ENCODE data around the gene FRS3.

The FRS3 gene

GRCh38 chr6:41741625-41742490, 37.8 kb downstream of the FRS3 start:
- no peak for DNase-seq (ENCODE audit: low read depth in 2 of 2)

GRCh38 chr6:41740366-41741162, 39.1 kb downstream of the FRS3 start:
- no peak for DNase-seq (ENCODE audit: low read depth in 2 of 2)

DNA sequence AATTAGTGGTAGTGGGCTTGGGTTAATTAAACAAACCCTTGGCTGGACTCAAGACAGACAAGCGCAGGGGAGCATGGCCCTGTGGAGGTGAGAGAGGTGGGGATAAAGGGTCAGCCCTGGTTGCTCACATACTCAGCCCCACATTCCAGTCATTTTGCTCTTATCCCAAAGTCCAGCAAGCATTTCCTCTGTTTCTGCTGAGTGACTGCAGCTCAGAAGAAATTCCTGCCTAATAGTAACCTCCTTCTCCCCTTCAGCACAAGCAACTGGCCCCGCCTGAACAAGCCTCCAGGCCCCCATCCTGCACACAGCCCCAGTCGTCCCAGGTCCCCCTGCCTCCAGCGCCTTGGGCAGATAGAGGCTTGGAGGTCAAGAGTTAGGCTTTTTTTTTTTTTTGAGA, 40.7 kb downstream of the FRS3 start:
- DNase-seq (ENCODE audit: low read depth in 2 of 2) = no peak

- DNase-seq (ENCODE audit: low read depth in 2 of 2) = no peak
These were observed 42.0 kb downstream of the FRS3 start for GRCh38 chr6:41737591-41738130.

DNA sequence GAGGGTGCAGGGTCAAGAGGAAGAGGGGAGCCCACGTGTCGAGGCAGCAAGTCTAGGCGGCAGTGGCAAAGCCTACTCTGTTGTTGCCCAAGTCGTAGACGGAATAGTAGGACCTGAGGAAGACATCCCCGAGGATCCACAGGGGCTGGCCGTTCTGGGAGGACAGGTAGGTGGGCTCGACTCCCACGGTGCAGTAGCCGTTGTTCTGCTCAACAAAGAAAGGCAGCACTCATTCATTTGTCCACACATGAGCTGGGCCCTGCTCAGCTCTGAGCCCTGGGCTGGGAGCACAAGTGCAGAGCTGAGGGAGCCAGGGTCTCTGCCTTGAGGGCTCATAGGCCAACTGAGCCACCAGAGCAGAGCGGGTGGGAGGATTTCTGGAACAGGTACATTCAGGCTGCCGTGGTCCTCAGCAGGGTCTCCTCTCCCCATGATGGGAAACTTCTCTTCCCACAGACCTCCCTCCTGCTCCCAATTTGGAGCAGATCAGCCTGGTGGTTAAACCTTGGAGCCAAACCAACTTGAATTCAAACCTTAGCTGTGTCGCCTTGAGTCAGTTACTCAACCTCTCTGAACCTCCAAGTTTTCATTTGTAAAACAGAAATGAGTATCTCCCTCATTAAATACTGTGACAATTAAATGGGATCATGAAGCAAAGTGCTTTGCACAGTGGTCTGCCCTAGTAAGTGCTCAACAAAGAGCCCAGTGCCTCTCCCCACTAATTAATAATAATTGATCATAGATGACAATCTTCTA, 42.7 kb downstream of the FRS3 start:
- no peak for DNase-seq (ENCODE audit: low read depth in 2 of 2)

DNA sequence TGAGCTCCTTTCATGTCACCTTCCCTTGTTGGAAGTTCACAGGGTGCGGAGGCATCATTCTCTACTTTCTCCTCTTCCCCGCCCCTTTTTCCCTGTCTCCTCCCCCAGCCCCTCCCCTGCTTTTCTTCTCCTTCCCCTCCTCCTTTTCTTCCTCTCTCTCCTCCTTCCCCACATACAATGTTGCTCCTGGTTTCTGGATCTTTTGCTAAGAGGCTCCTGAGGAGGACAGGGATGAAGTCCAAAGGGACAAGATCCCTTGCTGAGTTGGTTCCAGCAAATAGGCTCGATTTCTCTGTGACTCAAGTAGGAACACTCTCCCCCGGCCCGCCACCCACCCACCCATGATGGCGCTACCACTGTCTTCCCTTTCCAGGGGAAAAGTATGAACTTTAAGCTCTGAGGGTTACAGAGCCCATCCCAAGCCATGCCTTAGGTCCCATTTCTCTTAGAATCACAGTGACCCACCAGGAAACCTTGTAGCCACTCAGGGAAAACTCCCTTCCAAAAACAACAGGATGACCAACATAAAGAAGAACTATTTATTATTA, 43.4 kb downstream of the FRS3 start:
- DNase-seq (ENCODE audit: low read depth in 2 of 2) = no peak

GRCh38 chr6:41735427-41736185, 44.1 kb downstream of the FRS3 start, which contains the start of gene TFEB:
TFEB (minus strand) TSS chr6:41735608; CDS start chr6:41691213, 44,395 bp downstream.
- peak; percentile 71 to 72 for DNase-seq (ENCODE audit: low read depth in 2 of 2)

DNA sequence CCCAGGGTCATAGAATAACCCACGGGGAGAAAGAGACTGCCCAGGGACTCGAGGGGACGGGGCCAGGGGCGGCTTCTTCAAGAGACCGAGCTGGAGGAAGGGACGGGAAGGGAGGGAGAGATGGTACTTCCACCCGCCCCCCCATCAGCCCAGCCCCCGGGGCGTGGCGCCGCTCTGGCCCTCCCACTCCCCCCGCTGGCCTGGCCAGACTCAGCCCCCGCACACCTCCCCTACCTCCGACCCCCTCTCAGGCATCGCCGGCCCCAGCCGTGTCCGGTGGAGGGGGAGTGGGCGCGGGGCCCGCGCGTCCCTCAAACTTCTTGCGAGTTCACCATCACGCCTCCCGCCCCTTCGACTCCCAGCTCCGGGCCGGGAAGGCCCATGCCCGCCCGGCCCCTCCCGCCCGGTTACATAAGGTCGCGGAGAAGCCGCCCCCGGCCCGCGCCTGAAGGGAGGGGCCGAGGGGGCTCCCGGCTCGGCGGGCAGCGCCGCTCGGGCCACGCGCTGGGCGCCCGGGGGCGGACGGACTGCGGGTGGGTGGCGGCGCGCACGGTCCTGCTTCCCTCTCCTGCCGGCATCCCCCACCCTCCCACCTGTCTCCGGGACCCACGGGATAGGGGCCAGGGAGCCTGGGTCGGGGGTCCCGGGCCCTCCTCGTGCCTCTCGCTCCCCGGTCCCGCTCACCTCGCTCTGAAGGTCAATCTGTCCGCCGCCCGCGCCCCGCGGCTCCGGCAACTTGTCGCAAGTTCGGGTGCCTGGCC, 44.9 kb downstream of the FRS3 start:
- DNase-seq (ENCODE audit: low read depth in 2 of 2) = peak in 1 of 2 experiments; percentile 30

DNA sequence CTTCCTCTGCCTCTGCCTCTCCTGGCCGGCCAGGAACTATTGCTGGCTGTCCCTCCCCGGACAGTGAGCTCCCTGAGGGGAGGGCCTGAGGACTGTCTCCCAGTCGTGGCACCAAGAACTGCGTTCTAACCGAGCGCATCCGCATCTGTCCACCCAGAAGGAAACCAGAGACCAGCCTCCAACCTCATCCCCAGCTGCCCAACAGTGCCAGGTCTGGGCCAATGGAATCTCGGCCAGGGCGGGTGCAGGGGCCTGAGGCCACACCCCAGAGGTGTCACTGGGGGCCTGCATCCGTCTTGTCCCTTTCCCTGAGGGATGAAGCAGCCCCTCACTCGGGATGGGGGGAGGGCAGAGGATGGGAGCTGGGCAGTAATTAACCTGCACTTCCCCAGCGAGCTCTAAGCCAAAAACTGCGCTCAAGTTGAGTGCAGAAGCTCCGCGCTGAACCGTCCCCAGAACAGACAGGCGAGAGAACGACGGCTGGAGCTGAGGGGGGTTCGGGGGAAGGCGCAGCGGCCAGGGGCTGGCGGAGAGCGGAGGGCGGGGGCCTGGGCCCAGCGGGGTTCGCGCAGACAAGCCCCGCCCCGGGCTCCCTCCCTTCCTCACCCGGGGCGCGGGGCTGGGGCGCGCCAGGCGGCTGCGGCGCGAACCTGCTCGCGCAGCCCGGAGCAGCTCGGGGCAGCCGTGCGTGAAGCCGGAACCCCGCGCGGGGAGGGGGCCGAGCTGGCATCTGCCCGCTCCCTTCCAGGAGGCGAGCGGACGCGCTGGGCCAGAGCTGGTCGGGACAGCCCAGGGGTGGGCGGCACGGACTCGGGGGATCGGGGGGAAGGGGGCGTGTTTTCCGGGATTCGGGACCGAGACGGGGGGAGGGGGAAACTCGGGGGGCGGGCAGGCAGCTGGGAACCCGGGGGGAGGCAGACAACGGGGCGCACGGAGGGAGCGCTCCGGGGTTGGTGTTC, 45.7 kb downstream of the FRS3 start:
- DNase-seq (ENCODE audit: low read depth in 2 of 2) = peak; percentile 31 to 33

DNA sequence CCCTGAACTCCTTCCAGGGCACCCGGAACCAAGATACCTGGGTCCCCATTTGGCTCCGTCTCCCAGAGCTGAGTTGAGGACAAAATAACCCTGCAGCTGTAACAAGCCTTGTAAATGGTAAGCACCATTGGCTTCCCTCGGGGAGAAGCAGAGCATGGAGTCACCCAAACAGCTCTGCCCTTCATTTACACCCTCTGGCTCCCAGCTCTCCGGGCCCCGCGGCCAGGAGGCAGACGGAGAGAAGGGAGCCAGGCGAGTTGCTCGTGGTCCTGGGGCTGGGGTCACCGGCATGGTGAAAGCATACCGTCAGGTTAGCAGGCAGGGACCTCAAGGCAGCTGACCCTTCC, 46.4 kb downstream of the FRS3 start:
- no peak for DNase-seq (ENCODE audit: low read depth in 2 of 2)

DNA sequence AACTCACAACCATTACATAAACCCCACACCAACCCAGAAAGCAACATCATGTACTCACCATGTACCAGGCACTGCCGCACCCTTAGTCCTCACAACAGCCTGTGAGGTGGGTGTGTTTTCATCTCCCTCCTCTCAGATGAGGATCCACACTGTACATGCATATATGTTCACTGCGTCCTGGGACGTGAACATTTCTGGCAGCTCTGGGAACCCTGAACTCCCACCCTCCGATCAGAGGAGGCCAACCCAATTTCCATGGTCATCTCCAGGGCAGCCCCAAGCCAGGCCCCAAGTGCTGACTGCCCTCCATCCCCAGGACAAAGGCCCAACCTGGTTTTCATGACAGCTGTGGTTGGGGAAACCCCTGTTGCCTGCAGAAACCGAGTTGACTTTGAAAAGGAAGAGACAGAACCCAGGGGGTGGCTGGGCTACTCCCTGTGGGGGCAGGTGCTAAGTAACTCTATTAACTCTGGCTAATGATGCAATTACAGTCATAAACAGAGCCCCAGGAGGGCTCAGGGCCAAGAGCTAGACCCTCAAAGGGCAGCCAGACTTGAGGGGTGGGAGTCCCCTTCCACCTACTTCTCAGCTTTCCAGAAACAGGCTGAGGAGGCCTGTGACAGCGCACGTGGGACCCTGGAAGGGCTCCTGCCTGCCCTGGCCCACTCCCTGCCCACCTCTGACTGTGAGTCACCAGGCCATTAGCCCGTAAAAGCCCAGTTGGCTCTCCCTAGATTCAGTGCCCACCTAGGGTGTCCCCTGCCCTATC, 46.9 kb downstream of the FRS3 start:
- DNase-seq (ENCODE audit: low read depth in 2 of 2) = no peak

DNA sequence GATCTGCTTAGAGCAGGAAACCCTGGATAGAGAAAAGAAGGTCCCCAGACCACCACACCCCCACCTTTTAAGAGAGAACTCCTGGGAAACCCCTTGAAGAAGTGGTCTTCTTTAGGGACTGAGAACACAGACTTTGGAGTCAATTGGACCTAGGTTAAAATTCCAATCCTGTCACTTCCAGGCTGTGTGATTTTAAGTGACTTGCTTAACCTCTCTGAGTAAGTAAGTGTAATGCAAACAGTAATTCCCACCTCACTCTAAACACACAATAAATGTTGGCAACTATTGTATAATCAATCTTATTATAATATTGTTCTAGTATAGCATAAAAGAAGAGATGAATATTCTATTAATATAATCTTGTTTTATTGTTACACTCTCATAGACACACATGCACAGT, 47.6 kb downstream of the FRS3 start:
- DNase-seq (ENCODE audit: low read depth in 2 of 2) = no peak

DNA sequence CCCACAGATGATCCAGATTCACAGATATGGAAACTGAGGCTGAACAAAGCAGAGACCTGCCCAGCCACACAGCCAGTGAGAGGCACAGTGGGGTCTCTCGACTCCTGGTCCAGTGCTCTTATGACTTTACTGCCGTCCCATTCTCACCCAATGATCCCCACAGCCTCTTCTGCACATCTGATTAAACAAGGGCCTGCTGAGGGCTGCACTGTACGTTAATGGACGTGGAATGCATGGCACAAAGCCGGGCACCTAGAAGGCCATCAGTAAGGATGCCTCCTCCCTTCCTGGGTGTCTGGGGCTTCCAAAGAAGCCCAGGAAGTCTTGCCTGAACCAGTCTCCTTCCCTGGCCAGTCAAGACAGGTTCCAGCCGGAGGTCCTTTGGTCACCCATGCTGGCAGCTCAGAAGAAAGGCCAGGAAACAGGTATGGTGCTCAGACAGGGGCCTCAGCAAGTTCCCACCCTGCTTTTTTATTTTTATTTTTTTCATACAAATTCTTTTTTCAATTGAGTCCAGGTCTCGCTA, 48.1 kb downstream of the FRS3 start:
- no peak for DNase-seq (ENCODE audit: low read depth in 2 of 2)

- DNase-seq (ENCODE audit: low read depth in 2 of 2) = no peak
These were observed 48.9 kb downstream of the FRS3 start for GRCh38 chr6:41730531-41731436.

DNA sequence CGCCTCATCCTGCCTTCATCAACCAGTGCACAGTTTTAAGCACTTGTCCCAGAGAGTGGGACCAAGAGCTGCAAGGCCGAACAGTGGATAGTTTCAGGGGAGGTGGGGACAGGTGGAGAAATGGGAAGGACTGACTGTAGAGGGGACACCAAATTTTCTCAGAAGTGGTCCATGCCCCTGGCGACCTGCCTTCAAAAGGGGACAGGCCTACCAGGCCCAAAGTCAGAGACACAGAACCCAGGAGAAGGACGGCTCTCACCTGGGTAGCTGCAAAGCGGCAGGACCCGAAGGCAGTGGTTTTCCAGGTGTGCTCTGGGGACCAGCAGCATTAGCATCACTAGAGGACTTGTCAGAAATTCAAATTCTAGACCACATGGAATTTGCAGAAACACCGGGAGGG, 50.1 kb downstream of the FRS3 start:
- DNase-seq (ENCODE audit: low read depth in 2 of 2) = no peak

GRCh38 chr6:41728954-41729353, 50.7 kb downstream of the FRS3 start:
- DNase-seq (ENCODE audit: low read depth in 2 of 2) = no peak
